Keratinocyte (primary cell): ENCODE measurements around the gene CPS1. TPM values are rescaled to one million over a fixed set of nuclear protein-coding genes. Genes with fewer than 3 reads are reported as not detected.

Source experiments
- DNase-seq: peaks from one replicate; pipeline ENCODE4 v3.0.0-alpha.2; 2011; ENCODE audit warnings: low read depth, missing footprints, low spot score
- FAIRE-seq: peaks from 2 replicates; lab custom pipeline; 2011; peaks lifted over from hg19 to GRCh38; lab: Jason Lieb, UNC
- H2AFZ ChIP-seq: 2 replicates; pipeline ENCODE4 v1.6.0; 2012; ENCODE audit warnings: low read length, control low read depth, inconsistent platforms; ENCODE audit not compliant: control insufficient read depth
- H3K27ac ChIP-seq: 2 replicates; pipeline ENCODE4 v1.5.1; 2011; ENCODE audit warnings: low read length; ENCODE audit not compliant: control insufficient read depth, insufficient read depth
- H3K27me3 ChIP-seq: 3 replicates; pipeline ENCODE4 v1.6.0; 2011; ENCODE audit warnings: low read length; ENCODE audit not compliant: control insufficient read depth, insufficient read depth; ENCODE audit errors: extremely low read depth
- H3K36me3 ChIP-seq, 2 experiments: 2 replicates in 1 of 2; 3 replicates in 1 of 2; pipeline ENCODE4 v1.5.1; 2011; ENCODE audit warnings: low read length in 2 of 2, mild to moderate bottlenecking in 1 of 2; ENCODE audit not compliant: control insufficient read depth in 2 of 2, insufficient read depth in 2 of 2; ENCODE audit errors: extremely low read depth in 1 of 2
- H3K4me1 ChIP-seq: 3 replicates; pipeline ENCODE4 v1.5.1; 2011; ENCODE audit warnings: low read length; ENCODE audit not compliant: control insufficient read depth, insufficient read depth; ENCODE audit errors: extremely low read depth
- H3K4me2 ChIP-seq: 3 replicates; pipeline ENCODE4 v1.6.0; 2011; ENCODE audit warnings: low read depth, low read length; ENCODE audit not compliant: control insufficient read depth, insufficient read depth; ENCODE audit errors: extremely low read depth
- H3K4me3 ChIP-seq, 3 experiments: fragments of 200-600 bp in 1 of 3; sonication (generic) in 1 of 3; 2 replicates in 2 of 3; 3 replicates in 1 of 3; pipeline ENCODE4 v1.5.1; 2011 to 2016; ENCODE audit warnings: low read length in 3 of 3, mild to moderate bottlenecking in 3 of 3, control low read depth in 2 of 3, inconsistent platforms in 1 of 3, low read depth in 1 of 3, mixed read lengths in 1 of 3, mixed run types in 1 of 3, moderate library complexity in 1 of 3; ENCODE audit not compliant: control insufficient read depth in 2 of 3, insufficient read depth in 2 of 3; ENCODE audit errors: extremely low read depth in 1 of 3
- H3K79me2 ChIP-seq: 2 replicates; pipeline ENCODE4 v1.6.0; 2012; ENCODE audit warnings: low read length; ENCODE audit not compliant: control insufficient read depth, insufficient read depth
- H3K9ac ChIP-seq: 3 replicates; pipeline ENCODE4 v1.6.0; 2011; ENCODE audit warnings: low read length; ENCODE audit not compliant: control insufficient read depth, insufficient read depth; ENCODE audit errors: extremely low read depth
- H3K9me1 ChIP-seq: 3 replicates; pipeline ENCODE4 v1.6.0; 2011; ENCODE audit warnings: low read length; ENCODE audit not compliant: control insufficient read depth, insufficient read depth; ENCODE audit errors: extremely low read depth
- H3K9me3 ChIP-seq: 2 replicates; pipeline ENCODE4 v1.5.1; 2012; ENCODE audit warnings: low read depth, low read length; ENCODE audit not compliant: control insufficient read depth
- H4K20me1 ChIP-seq: 3 replicates; pipeline ENCODE4 v1.6.0; 2011; ENCODE audit warnings: low read length; ENCODE audit not compliant: control insufficient read depth, insufficient read depth; ENCODE audit errors: extremely low read depth
- CTCF ChIP-seq, 3 experiments: IDR thresholded peaks in 1 of 3; conservative IDR thresholded peaks in 1 of 3; optimal IDR thresholded peaks in 1 of 3; 2 replicates in 2 of 3; 3 replicates in 1 of 3; pipeline versions ENCODE3 to v1.5.1; 2011; ENCODE audit warnings: low read length in 3 of 3, mild to moderate bottlenecking in 3 of 3, moderate library complexity in 2 of 3, control low read depth in 1 of 3, inconsistent platforms in 1 of 3; ENCODE audit not compliant: insufficient read depth in 2 of 3; ENCODE audit errors: extremely low read depth in 1 of 3
- EZH2 ChIP-seq: IDR thresholded peaks from one replicate; pipeline ENCODE4 v1.6.1; 2012; ENCODE audit warnings: inconsistent platforms, mild to moderate bottlenecking, low read length, moderate library complexity
- dilution Hi-C: fragments of 300-500 bp; cut with MboI; formaldehyde crosslinking; loops from one replicate; pipeline ENCODE4 v1.7.0; 2020; ENCODE audit warnings: low sequenced_read_pairs; ENCODE audit not compliant: extremely low pct_ligation_motif_present
- polyA plus RNA-seq, 5 experiments: library from polyadenylated mRNA; depleted of rRNA in 3 of 5; stranded (reverse) in 3 of 5; stranded (forward) in 1 of 5; unstranded in 1 of 5; fragments of >200 nt; gene quantifications; 1 replicate in 1 of 5; 2 replicates in 3 of 5; 3 replicates in 1 of 5; pipeline versions ENCODE4 v1.2.1 to v1.2.3, GENCODE V29; 2011 to 2012; ENCODE audit warnings: missing spikeins in 2 of 5, low read depth in 1 of 5, low replicate concordance in 1 of 5

The CPS1 gene
- polyA plus RNA-seq, 1 donor (not counting 4 experiments of a cell fraction or from before 2014, with no cell fraction given) = 33.0 TPM

DNA sequence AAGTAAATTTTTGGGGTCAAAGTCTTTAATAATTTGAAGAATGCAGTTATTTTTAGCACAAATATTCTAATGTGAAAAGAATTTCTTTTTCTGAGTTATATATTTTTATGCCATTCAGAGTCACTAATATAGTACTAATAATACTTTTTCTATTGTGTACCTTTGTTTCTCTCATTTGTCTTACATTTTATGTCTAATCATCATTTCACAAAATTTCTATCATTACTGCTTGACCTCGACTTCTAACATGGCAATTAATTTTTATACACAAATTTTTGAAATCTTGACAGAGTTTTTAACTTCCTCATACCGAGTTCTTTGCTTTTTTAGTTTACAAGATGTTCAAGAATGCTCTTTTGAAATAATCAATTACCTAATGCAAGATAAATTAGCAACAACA lies 8.4 kb upstream of the CPS1 start:
- Histone ChIP-seq H3K9me1 (no peaks in the 10 kb centered on the region), H3K79me2 (no peaks in the 10 kb centered on the region), H3K9ac (no peak overlapping the region), H3K4me1 (no peaks in the 10 kb centered on the region), H3K36me3 (no peaks in the 10 kb centered on the region), H3K27me3 (no peaks in the 10 kb centered on the region), H4K20me1 (no peaks in the 10 kb centered on the region), H3K27ac (no peak overlapping the region), H3K4me2 (no peak overlapping the region), H2AFZ (no peak overlapping the region), H3K4me3 (no peak overlapping the region), H3K9me3 (no peaks in the 10 kb centered on the region)
- FAIRE-seq (no peak), DNase-seq (no peak)
- TF ChIP-seq CTCF (optimal IDR thresholded peaks at IDR 0.05 in 1 of 3, IDR thresholded peaks at IDR 0.05 in 1 of 3, conservative IDR thresholded peaks at IDR 0.05 in 1 of 3; ENCODE audit: extremely low read depth in 1 of 3, insufficient read depth in 2 of 3, low read length in 3 of 3) (no peak), EZH2 (no peak)
- dilution Hi-C loops = no loop called here

- TF ChIP-seq CTCF (optimal IDR thresholded peaks at IDR 0.05 in 1 of 3, IDR thresholded peaks at IDR 0.05 in 1 of 3, conservative IDR thresholded peaks at IDR 0.05 in 1 of 3; ENCODE audit: extremely low read depth in 1 of 3, insufficient read depth in 2 of 3, low read length in 3 of 3) = no peak
- Histone ChIP-seq H3K36me3 (no peaks in the 10 kb centered on the region), H3K9me1 (no peaks in the 10 kb centered on the region), H4K20me1 (no peaks in the 10 kb centered on the region), H3K9me3 (no peaks in the 10 kb centered on the region), H3K79me2 (no peaks in the 10 kb centered on the region), H3K4me3 (no peak overlapping the region), H3K27me3 (no peaks in the 10 kb centered on the region), H3K4me2 (no peak overlapping the region), H2AFZ (no peak overlapping the region), H3K27ac (no peak overlapping the region), H3K4me1 (no peaks in the 10 kb centered on the region), H3K9ac (no peak overlapping the region)
- DNase-seq = no peak
- no peak for FAIRE-seq
- dilution Hi-C loops = no loop called here
Observed at GRCh38 chr2:210548878-210549384, 7.5 kb upstream of the CPS1 start.
